Suprapubic skin (tissue), 4 donors: ENCODE results near the gene PEDS1.

Experiments used
- CTCF ChIP-seq, 2 donors: fragments of 200-600 bp in 1 of 2; fragments of 450-650 bp in 1 of 2; sonication (generic) in 1 of 2; IDR thresholded peaks; one replicate each; pipeline ENCODE4 v1.5.1; 2016 to 2019; ENCODE audit warnings: antibody characterized with exemption in 2 of 2, mild to moderate bottlenecking in 1 of 2, moderate library complexity in 1 of 2
- EP300 ChIP-seq: sonication (generic); formaldehyde crosslinking; IDR thresholded peaks from one replicate; pipeline ENCODE4 v1.6.1; 2017; ENCODE audit warnings: antibody characterized with exemption
- POLR2A ChIP-seq, 2 donors: fragments of 450-650 bp; IDR thresholded peaks; one replicate each; pipeline ENCODE4 v1.6.1; 2017; ENCODE audit warnings: antibody characterized with exemption in 2 of 2, mild to moderate bottlenecking in 2 of 2, moderate library complexity in 2 of 2
- POLR2AphosphoS5 ChIP-seq, 3 donors: sonication (generic); formaldehyde crosslinking; IDR thresholded peaks; one replicate each; pipeline ENCODE4 v1.6.1; 2017; ENCODE audit warnings: antibody characterized with exemption in 3 of 3

GRCh38 chr20:50110141-50111047 is 43.1 kb downstream of the PEDS1 start:
- TF ChIP-seq CTCF (IDR thresholded peaks at IDR 0.05) (no peak), POLR2A (IDR thresholded peaks at IDR 0.05) (no peak), POLR2AphosphoS5 (IDR thresholded peaks at IDR 0.05) (no peak), EP300 (no peak)
